Measurements from ENCODE around the gene GRIK1. TPM values are rescaled to one million over a fixed set of nuclear protein-coding genes. Genes with fewer than 3 reads are reported as not detected.

The GRIK1 gene
- total RNA-seq: not detected

- 8 to 18% methylated on average over 12 to 17 of the region's 17 CpGs for WGBS, 2 donors (ENCODE audit: low coverage in 1 of 2)
- Histone ChIP-seq H3K4me3 (peak within 1 kb of the TSS in 1 of 4 donors; percentile 30), H3K36me3 (no peaks in the 10 kb centered on the region), H3K27me3 (peaks cover 35% of the 10 kb centered on the region), H3K9me3 (no peaks in the 10 kb centered on the region), H3K27ac (no peak within 1 kb of the TSS), H3K4me1 (no peaks in the 10 kb centered on the region)
- in situ Hi-C loops (cut with MboI; ENCODE audit: low pct_ligation_motif_present in 1 of 4, low pct_unique_long_range_greater_than_20kb in 1 of 4, low sequenced_read_pairs in 3 of 4) (no loop called here), intact Hi-C loops (cut with DNase I; ENCODE audit: low total_unique reads) (no loop called here)
- TF ChIP-seq EP300 (IDR thresholded peaks at IDR 0.05; ENCODE audit: low read depth) (no peak), POLR2AphosphoS5 (IDR thresholded peaks at IDR 0.05) (no peak), CTCF (IDR thresholded peaks at IDR 0.05) (no peak)
- DNase-seq: no peak
These were observed at the start of gene GRIK1 for GRCh38 chr21:29939924-29940275. Gene GRIK1, minus strand, starts transcription at chr21:29939996.

- peaks cover 0 to 4% of the 10 kb centered on the region in 2 donors for H3K9me3 ChIP-seq
- H3K27me3 ChIP-seq: no peaks in the 10 kb centered on the region
- no peaks in the 10 kb centered on the region for H3K4me1 ChIP-seq
- H3K27ac ChIP-seq: no peak overlapping the region
- no peaks in the 10 kb centered on the region for H3K36me3 ChIP-seq
- in situ Hi-C loops (cut with MboI; ENCODE audit: low pct_ligation_motif_present in 1 of 4, low pct_unique_long_range_greater_than_20kb in 1 of 4, low sequenced_read_pairs in 3 of 4) (no loop called here), intact Hi-C loops (cut with DNase I; ENCODE audit: low total_unique reads) (no loop called here)
- no peak for DNase-seq
- TF ChIP-seq POLR2AphosphoS5 (IDR thresholded peaks at IDR 0.05): no peak
- no peak overlapping the region for H3K4me3 ChIP-seq
- 70 to 77% methylated on average over 4 of the region's 4 CpGs for WGBS, 2 donors (ENCODE audit: low coverage in 1 of 2)
These were observed 48.0 kb upstream of the GRIK1 start for GRCh38 chr21:29987762-29988161.

GRCh38 chr21:29985866-29986265 is 46.1 kb upstream of the GRIK1 start:
- DNase-seq: no peak
- 71 to 94% methylated on average over 2 to 10 of the region's 10 CpGs for WGBS, 2 donors (ENCODE audit: low coverage in 1 of 2)
- H3K4me3 ChIP-seq: no peak overlapping the region

GRCh38 chr21:29979043-29979442 is 39.2 kb upstream of the GRIK1 start:
- H3K36me3 ChIP-seq: no peaks in the 10 kb centered on the region
- in situ Hi-C loops (cut with MboI; ENCODE audit: low pct_ligation_motif_present in 1 of 4, low pct_unique_long_range_greater_than_20kb in 1 of 4, low sequenced_read_pairs in 3 of 4): no loop called here
- no peak for DNase-seq
- no peak overlapping the region for H3K27ac ChIP-seq
- H3K4me1 ChIP-seq: no peaks in the 10 kb centered on the region
- intact Hi-C loops (cut with DNase I; ENCODE audit: low total_unique reads): no loop called here
- 80 to 84% methylated on average over 1 of the region's 1 CpG for whole genome bisulfite sequencing, 2 donors (ENCODE audit: low coverage in 1 of 2)
- H3K4me3 ChIP-seq: no peak overlapping the region
- H3K27me3 ChIP-seq: no peaks in the 10 kb centered on the region
- H3K9me3 ChIP-seq: no peaks in the 10 kb centered on the region
- TF ChIP-seq POLR2A (IDR thresholded peaks at IDR 0.05): no peak
- TF ChIP-seq POLR2AphosphoS5 (IDR thresholded peaks at IDR 0.05): no peak
- TF ChIP-seq CTCF (IDR thresholded peaks at IDR 0.05): no peak
- TF ChIP-seq EP300 (IDR thresholded peaks at IDR 0.05; ENCODE audit: low read depth): no peak

More at GRCh38 chr21:29985866-29986265, 46.1 kb upstream of the GRIK1 start:
- in situ Hi-C loops (cut with MboI; ENCODE audit: low pct_ligation_motif_present in 1 of 4, low pct_unique_long_range_greater_than_20kb in 1 of 4, low sequenced_read_pairs in 3 of 4) (no loop called here), intact Hi-C loops (cut with DNase I; ENCODE audit: low total_unique reads) (no loop called here)
- no peaks in the 10 kb centered on the region for H3K27me3 ChIP-seq
- no peak overlapping the region for H3K27ac ChIP-seq
- no peaks in the 10 kb centered on the region for H3K36me3 ChIP-seq
- H3K9me3 ChIP-seq: peaks cover 0 to 4% of the 10 kb centered on the region in 2 donors
- no peaks in the 10 kb centered on the region for H3K4me1 ChIP-seq
- TF ChIP-seq EP300 (IDR thresholded peaks at IDR 0.05; ENCODE audit: low read depth) (no peak), POLR2AphosphoS5 (IDR thresholded peaks at IDR 0.05) (no peak), POLR2A (IDR thresholded peaks at IDR 0.05) (no peak), CTCF (IDR thresholded peaks at IDR 0.05) (no peak)

GRCh38 chr21:29975776-29976175 is 36.0 kb upstream of the GRIK1 start:
- H3K4me1 ChIP-seq: no peaks in the 10 kb centered on the region
- intact Hi-C loops (cut with DNase I; ENCODE audit: low total_unique reads): no loop called here
- H3K27me3 ChIP-seq: no peaks in the 10 kb centered on the region
- DNase-seq: no peak
- H3K36me3 ChIP-seq: no peaks in the 10 kb centered on the region
- H3K9me3 ChIP-seq: no peaks in the 10 kb centered on the region
- no peak for TF ChIP-seq POLR2A (IDR thresholded peaks at IDR 0.05)
- H3K4me3 ChIP-seq: no peak overlapping the region
- no peak overlapping the region for H3K27ac ChIP-seq
- WGBS, 2 donors (ENCODE audit: low coverage in 1 of 2): 66 to 70% methylated on average over 2 to 3 of the region's 3 CpGs
- in situ Hi-C loops (cut with MboI; ENCODE audit: low pct_ligation_motif_present in 1 of 4, low pct_unique_long_range_greater_than_20kb in 1 of 4, low sequenced_read_pairs in 3 of 4): no loop called here
